ENCODE data around the gene DTHD1. TPM values are rescaled to one million over a fixed set of nuclear protein-coding genes. Genes with fewer than 3 reads are reported as not detected.

DTHD1 gene
- total and polyA plus RNA-seq, 8 donors = 0.38 to 6.4 (median 4.3) TPM

- no peaks in the 10 kb centered on the region for H3K27me3 ChIP-seq
- no peaks in the 10 kb centered on the region for H3K36me3 ChIP-seq
- H3K4me3 ChIP-seq = no peak overlapping the region
- intact Hi-C loops (cut with DNase I) = no loop called here
- H3K9me3 ChIP-seq = no peaks in the 10 kb centered on the region
- H3K27ac ChIP-seq = no peak overlapping the region
- no peak for DNase-seq
- ATAC-seq = no peak
- no peak for TF ChIP-seq CTCF (IDR thresholded peaks at IDR 0.05)
- peaks cover 0 to 17% of the 10 kb centered on the region in 2 donors for H3K4me1 ChIP-seq
Measured at GRCh38 chr4:36330796-36331195, 49.4 kb downstream of the DTHD1 start.

- TF ChIP-seq CTCF (IDR thresholded peaks at IDR 0.05) = no peak
- H3K36me3 ChIP-seq = no peaks in the 10 kb centered on the region
- H3K27ac ChIP-seq = no peak overlapping the region
- H3K4me3 ChIP-seq = no peak overlapping the region
- no peaks in the 10 kb centered on the region for H3K9me3 ChIP-seq
- peaks cover 0 to 3% of the 10 kb centered on the region in 2 donors for H3K4me1 ChIP-seq
- ATAC-seq (no peak), DNase-seq (no peak)
- H3K27me3 ChIP-seq = no peaks in the 10 kb centered on the region
- intact Hi-C loops (cut with DNase I) = no loop called here
Measured at GRCh38 chr4:36332023-36332781, 50.8 kb downstream of the DTHD1 start.

- no peak for DNase-seq
- no peaks in the 10 kb centered on the region for H3K4me1 ChIP-seq
- H3K27ac ChIP-seq = no peak overlapping the region
- no peaks in the 10 kb centered on the region for H3K36me3 ChIP-seq
- intact Hi-C loops (cut with DNase I) = no loop called here
- no peaks in the 10 kb centered on the region for H3K27me3 ChIP-seq
- H3K9me3 ChIP-seq = no peaks in the 10 kb centered on the region
- no peak for ATAC-seq
- H3K4me3 ChIP-seq = no peak overlapping the region
- no peak for TF ChIP-seq CTCF (IDR thresholded peaks at IDR 0.05)
Measured at GRCh38 chr4:36332782-36333131, 51.3 kb downstream of the DTHD1 start.

- H3K4me1 ChIP-seq = no peaks in the 10 kb centered on the region
- intact Hi-C loops (cut with DNase I) = no loop called here
- H3K9me3 ChIP-seq = no peaks in the 10 kb centered on the region
- no peaks in the 10 kb centered on the region for H3K27me3 ChIP-seq
- no peak overlapping the region for H3K4me3 ChIP-seq
- H3K27ac ChIP-seq = no peak overlapping the region
- DNase-seq = no peak
- no peak for TF ChIP-seq CTCF (IDR thresholded peaks at IDR 0.05)
- no peak for ATAC-seq
- no peaks in the 10 kb centered on the region for H3K36me3 ChIP-seq
Measured at GRCh38 chr4:36333303-36333877, 52.0 kb downstream of the DTHD1 start.

- Histone ChIP-seq H3K27ac (no peak overlapping the region), H3K4me1 (no peaks in the 10 kb centered on the region), H3K27me3 (no peaks in the 10 kb centered on the region), H3K9me3 (no peaks in the 10 kb centered on the region), H3K36me3 (no peaks in the 10 kb centered on the region), H3K4me3 (no peak overlapping the region)
- DNase-seq = no peak
- no peak for TF ChIP-seq CTCF (IDR thresholded peaks at IDR 0.05)
- intact Hi-C loops (cut with DNase I) = no loop called here
- ATAC-seq = no peak
Measured at GRCh38 chr4:36337665-36338185, 56.3 kb downstream of the DTHD1 start.

All from left lung (tissue), 10 donors.